GM12801 (cell line): ENCODE data around the gene ARFIP2.

Experiments
- TF ChIP-seq, protein P1 (sequence below): IDR thresholded peaks from one replicate; pipeline ENCODE4 v1.5.1; 2011; ENCODE audit warnings: control low read depth; ENCODE audit not compliant: insufficient read length; ENCODE audit errors: extremely low read depth

Gene ARFIP2

DNA sequence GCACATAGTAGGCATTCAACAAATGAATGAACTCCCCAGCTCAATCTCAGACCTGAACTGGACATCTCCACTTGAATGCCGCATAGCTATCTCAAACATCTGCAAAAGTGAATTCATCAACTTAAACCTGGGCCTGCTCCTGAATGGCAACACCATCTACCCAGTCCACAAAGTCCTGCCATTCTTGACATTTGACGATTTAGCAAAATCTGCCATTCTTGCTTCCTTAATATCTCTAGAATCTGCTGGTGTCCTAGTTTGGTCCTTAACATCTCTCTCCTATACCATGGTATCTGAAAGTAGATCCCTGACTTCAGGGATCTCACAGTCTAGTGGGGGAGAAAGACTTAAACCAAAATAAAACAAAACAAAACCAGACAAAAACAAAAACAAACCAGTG, 28.0 kb downstream of the ARFIP2 start:
- TF ChIP-seq, protein P1, sequence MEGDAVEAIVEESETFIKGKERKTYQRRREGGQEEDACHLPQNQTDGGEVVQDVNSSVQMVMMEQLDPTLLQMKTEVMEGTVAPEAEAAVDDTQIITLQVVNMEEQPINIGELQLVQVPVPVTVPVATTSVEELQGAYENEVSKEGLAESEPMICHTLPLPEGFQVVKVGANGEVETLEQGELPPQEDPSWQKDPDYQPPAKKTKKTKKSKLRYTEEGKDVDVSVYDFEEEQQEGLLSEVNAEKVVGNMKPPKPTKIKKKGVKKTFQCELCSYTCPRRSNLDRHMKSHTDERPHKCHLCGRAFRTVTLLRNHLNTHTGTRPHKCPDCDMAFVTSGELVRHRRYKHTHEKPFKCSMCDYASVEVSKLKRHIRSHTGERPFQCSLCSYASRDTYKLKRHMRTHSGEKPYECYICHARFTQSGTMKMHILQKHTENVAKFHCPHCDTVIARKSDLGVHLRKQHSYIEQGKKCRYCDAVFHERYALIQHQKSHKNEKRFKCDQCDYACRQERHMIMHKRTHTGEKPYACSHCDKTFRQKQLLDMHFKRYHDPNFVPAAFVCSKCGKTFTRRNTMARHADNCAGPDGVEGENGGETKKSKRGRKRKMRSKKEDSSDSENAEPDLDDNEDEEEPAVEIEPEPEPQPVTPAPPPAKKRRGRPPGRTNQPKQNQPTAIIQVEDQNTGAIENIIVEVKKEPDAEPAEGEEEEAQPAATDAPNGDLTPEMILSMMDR = no peak

GRCh38 chr11:6452219-6452618, 28.9 kb downstream of the ARFIP2 start:
- TF ChIP-seq, protein P1 = no peak

DNA sequence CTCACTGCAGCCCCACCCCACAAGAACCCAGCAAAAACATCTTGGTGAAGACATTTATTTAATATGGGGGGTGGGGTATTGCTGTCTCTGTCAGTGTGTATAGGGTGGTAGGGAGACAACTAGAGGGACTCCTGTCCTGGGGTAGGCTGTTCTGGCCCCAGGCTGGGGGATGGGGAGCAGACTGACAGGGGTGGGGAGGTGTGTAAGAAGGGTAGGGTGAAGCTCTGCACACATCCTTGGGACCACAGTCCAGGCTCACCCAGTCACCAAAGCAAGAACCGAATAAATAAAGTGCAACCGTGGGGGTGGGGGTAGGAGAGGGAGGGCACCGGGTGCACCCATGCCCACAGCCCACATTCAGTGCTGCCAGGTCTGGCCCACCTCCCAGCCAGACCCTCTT, 32.6 kb downstream of the ARFIP2 start:
- TF ChIP-seq, protein P1 = no peak

GRCh38 chr11:6443269-6444003, 37.7 kb downstream of the ARFIP2 start:
- TF ChIP-seq, protein P1 = peak; percentile 11

DNA sequence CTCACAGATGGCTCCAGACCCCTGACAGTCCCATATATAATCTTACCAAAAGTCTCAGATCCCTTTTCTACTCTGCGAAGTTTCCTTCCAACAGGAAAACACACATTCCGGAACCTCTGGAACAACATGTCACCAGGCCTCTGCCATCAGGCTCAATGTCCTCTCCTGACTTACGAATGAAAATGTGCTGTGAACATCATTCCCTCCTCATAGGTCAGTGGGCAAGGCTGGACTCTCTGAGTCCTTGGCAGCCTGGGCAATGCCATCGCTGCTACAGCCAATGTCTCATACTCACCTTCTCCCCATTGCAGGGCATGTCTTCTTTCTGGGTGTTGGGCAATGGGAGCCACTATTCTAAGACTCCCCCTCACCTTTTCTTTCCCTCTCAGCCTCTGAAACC, 38.7 kb downstream of the ARFIP2 start:
- TF ChIP-seq, protein P1 = no peak

DNA sequence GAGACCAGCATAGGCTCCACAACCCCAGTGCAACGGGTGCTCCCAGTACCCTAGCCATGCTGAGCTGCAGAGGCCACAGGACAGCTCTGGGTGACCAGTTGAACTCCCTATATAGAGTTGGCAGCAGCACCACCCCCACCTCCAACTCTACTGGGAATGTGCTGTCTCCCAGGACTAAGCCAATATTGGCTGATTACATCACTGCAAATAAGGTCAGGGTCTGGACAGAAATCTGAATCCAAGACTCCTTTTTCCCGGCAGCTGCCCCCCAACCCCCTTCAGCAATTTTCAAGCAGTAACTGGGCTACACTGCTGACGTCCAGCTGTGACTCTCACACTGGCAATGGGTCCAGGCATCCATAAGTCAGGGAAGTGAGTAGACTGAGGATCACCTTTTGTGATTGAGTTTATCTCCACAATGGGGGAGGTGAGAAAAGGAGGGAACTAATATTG, 40.2 kb downstream of the ARFIP2 start, which contains the start of gene HPX:
TSS of gene HPX (minus strand) at position 82 of the 453 bp plus-strand sequence. CDS start at position 58, 24 bp downstream.
- TF ChIP-seq, protein P1 = no peak

DNA sequence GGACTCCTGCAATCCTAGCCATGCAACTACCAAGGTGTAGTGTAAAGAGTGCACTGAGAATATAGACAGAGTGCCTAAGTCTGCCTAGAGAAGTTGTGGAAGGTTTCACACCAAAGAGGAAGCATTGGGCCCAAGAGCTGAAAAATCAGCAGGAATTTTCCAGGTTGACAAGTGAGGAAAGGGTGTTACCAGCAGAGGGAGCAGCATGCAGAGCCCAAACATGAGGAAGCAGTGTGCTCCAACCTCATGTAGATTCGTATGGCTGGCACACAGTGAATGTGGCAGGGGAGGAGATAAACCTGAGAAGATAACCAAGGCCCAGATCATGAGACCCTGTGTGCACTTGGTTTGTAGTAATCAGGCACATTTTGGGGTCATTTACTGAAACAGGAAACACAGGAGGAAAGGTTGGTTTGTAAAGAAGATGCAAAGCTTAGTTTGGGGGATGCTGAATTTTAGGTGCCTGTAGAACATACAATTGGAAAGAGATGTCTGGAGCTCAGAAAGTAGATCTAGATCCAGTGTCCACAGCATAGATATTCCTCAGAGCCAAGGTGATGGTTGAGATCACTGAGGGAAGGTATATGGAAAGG, 42.1 kb downstream of the ARFIP2 start:
- TF ChIP-seq, protein P1 = no peak
